Measurements from ENCODE around the gene CDC14A. TPM values are rescaled to one million over a fixed set of nuclear protein-coding genes. Genes with fewer than 3 reads are reported as not detected.

CDC14A gene
- total and polyA plus RNA-seq, 12 donors: 1.4 to 4.0 (median 3.1) TPM

- no peak for ATAC-seq
- TF ChIP-seq CTCF (IDR thresholded peaks at IDR 0.05): no peak
- peaks cover 0 to 7% (median 4%) of the 10 kb centered on the region in 9 donors for H3K4me1 ChIP-seq
These were observed 5.9 kb upstream of the CDC14A start for GRCh38 chr1:100346387-100346786.

GRCh38 chr1:100347009-100347966 is 5.0 kb upstream of the CDC14A start:
- DNase-seq (no peak), ATAC-seq (no peak)
- intact Hi-C loops (cut with DNase I): loop anchor here in 1 of 10 donors (10.0 kb wide), 1 partner anchor 108 kb away; no protein-coding TSS in a partner anchor
- H3K27ac ChIP-seq: no peak overlapping the region
- no peaks in the 10 kb centered on the region for H3K27me3 ChIP-seq
- no peak overlapping the region for H3K4me3 ChIP-seq
- WGBS, 2 donors: 64 to 69% methylated on average over 5 of the region's 5 CpGs
- H3K4me1 ChIP-seq: peaks cover 0 to 7% (median 4%) of the 10 kb centered on the region in 9 donors
- no peak for TF ChIP-seq CTCF (IDR thresholded peaks at IDR 0.05)
- no peaks in the 10 kb centered on the region for H3K9me3 ChIP-seq
- no peaks in the 10 kb centered on the region for H3K36me3 ChIP-seq

More at GRCh38 chr1:100346387-100346786, 5.9 kb upstream of the CDC14A start:
- no peaks in the 10 kb centered on the region for H3K27me3 ChIP-seq
- H3K4me3 ChIP-seq: no peak overlapping the region
- intact Hi-C loops (cut with DNase I): loop anchor here in 1 of 10 donors (10.0 kb wide), 1 partner anchor 108 kb away; no protein-coding TSS in a partner anchor
- H3K27ac ChIP-seq: no peak overlapping the region
- H3K36me3 ChIP-seq: no peaks in the 10 kb centered on the region
- H3K9me3 ChIP-seq: no peaks in the 10 kb centered on the region
- DNase-seq: no peak
- WGBS, 2 donors: 90 to 95% methylated on average over 2 of the region's 2 CpGs

GRCh38 chr1:100348549-100349144 is 3.7 kb upstream of the CDC14A start:
- Histone ChIP-seq H3K27me3 (no peaks in the 10 kb centered on the region), H3K4me3 (no peak overlapping the region), H3K27ac (no peak overlapping the region), H3K4me1 (peaks cover 0 to 14% (median 8%) of the 10 kb centered on the region in 9 donors), H3K9me3 (no peaks in the 10 kb centered on the region), H3K36me3 (no peaks in the 10 kb centered on the region)
- ATAC-seq: no peak
- WGBS, 2 donors: 89 to 96% methylated on average over 9 of the region's 9 CpGs
- no peak for TF ChIP-seq CTCF (IDR thresholded peaks at IDR 0.05)
- intact Hi-C loops (cut with DNase I): loop anchor here in 1 of 10 donors (10.0 kb wide), 1 partner anchor 106 kb away; no protein-coding TSS in a partner anchor
- DNase-seq: no peak

- no peaks in the 10 kb centered on the region for H3K36me3 ChIP-seq
- no peak overlapping the region for H3K27ac ChIP-seq
- no peaks in the 10 kb centered on the region for H3K27me3 ChIP-seq
- no peak for DNase-seq
- no peak overlapping the region for H3K4me3 ChIP-seq
- WGBS, 2 donors: 92 to 94% methylated on average over 4 of the region's 4 CpGs
- no peak for ATAC-seq
- H3K9me3 ChIP-seq: no peaks in the 10 kb centered on the region
- TF ChIP-seq CTCF (IDR thresholded peaks at IDR 0.05): no peak
- peaks cover 3 to 20% (median 14%) of the 10 kb centered on the region in 9 donors for H3K4me1 ChIP-seq
- intact Hi-C loops (cut with DNase I): loop anchor here in 1 of 10 donors (10.0 kb wide), 1 partner anchor 106 kb away; no protein-coding TSS in a partner anchor
These were observed 3.1 kb upstream of the CDC14A start for GRCh38 chr1:100349246-100349645.

All from heart right ventricle (tissue), 16 donors.